PC-9 (cell line): ENCODE measurements around the gene HDGFL2. TPM values are rescaled to one million over a fixed set of nuclear protein-coding genes. Genes with fewer than 3 reads are reported as not detected.

Source experiments
- BruUV-seq: library from RNA; stranded (reverse); fragments of 400-500 nt; replicated peaks from 2 replicates; lab custom pipeline; 2021; lab: Mats Ljungman, UMichigan
- CTCF ChIA-PET: fragments of 300-600 bp; sonication (Branson Sonifier 250); formaldehyde crosslinking; loops from one replicate; lab custom pipeline; 2022; ENCODE audit warnings: antibody characterized with exemption; lab: Charles Lee
- POLR2A ChIA-PET: fragments of 300-600 bp; sonication (Branson Sonifier 250); formaldehyde crosslinking; loops from one replicate; lab custom pipeline; 2022; ENCODE audit warnings: antibody characterized with exemption; ENCODE audit not compliant: unreplicated experiment; lab: Charles Lee
- DNase-seq, 2 experiments: peaks; one replicate each; pipeline versions ENCODE4 v3.0.0 to v3.0.0-alpha.2; 2015 to 2022; ENCODE audit warnings: mixed read lengths in 1 of 2
- H2AFZ ChIP-seq: fragments of 200-600 bp; sonication (generic); 2 replicates; pipeline ENCODE4 v1.8.1; 2017; ENCODE audit warnings: antibody characterized with exemption
- H3F3A ChIP-seq: fragments of 200-600 bp; sonication (generic); 2 replicates; pipeline ENCODE4 v1.8.1; 2017; ENCODE audit warnings: antibody characterized with exemption, mild to moderate bottlenecking, low read depth; ENCODE audit not compliant: insufficient read depth
- H3K27ac ChIP-seq: fragments of 200-600 bp; sonication (generic); 2 replicates; pipeline ENCODE4 v1.6.1; 2016; ENCODE audit warnings: mixed run types
- H3K27me3 ChIP-seq: fragments of 200-600 bp; sonication (generic); 2 replicates; pipeline ENCODE4 v1.6.1; 2016; ENCODE audit warnings: low read depth, mixed run types; ENCODE audit not compliant: insufficient read depth
- H3K36me3 ChIP-seq: fragments of 200-600 bp; sonication (generic); 2 replicates; pipeline ENCODE4 v1.6.1; 2016; ENCODE audit warnings: low read depth, mixed run types
- H3K4me1 ChIP-seq: fragments of 200-600 bp; sonication (generic); replicated peaks from 2 replicates; pipeline ENCODE4 v1.6.1; 2016; ENCODE audit warnings: mixed run types; ENCODE audit not compliant: insufficient read depth
- H3K4me2 ChIP-seq: fragments of 200-600 bp; sonication (generic); 2 replicates; pipeline ENCODE4 v1.6.1; 2017; ENCODE audit warnings: mixed run types
- H3K4me3 ChIP-seq: fragments of 200-600 bp; sonication (generic); 2 replicates; pipeline ENCODE4 v1.6.1; 2016; ENCODE audit warnings: mixed run types
- H3K79me2 ChIP-seq: fragments of 200-600 bp; sonication (generic); 2 replicates; pipeline ENCODE4 v1.6.1; 2017; ENCODE audit warnings: low read depth, mixed run types
- H3K9me2 ChIP-seq: fragments of 200-600 bp; sonication (generic); 2 replicates; pipeline ENCODE4 v1.8.1; 2017; ENCODE audit warnings: mild to moderate bottlenecking; ENCODE audit not compliant: insufficient read depth
- H3K9me3 ChIP-seq: fragments of 200-600 bp; sonication (generic); 2 replicates; pipeline ENCODE4 v1.8.1; 2016; ENCODE audit warnings: low read depth; ENCODE audit not compliant: insufficient read depth
- H4K20me1 ChIP-seq: fragments of 200-600 bp; sonication (generic); 2 replicates; pipeline ENCODE4 v1.8.1; 2017; ENCODE audit not compliant: insufficient read depth
- EZH2 ChIP-seq: fragments of 200-600 bp; sonication (generic); IDR thresholded peaks from 2 replicates; pipeline ENCODE4 v1.8.0; 2017; ENCODE audit warnings: antibody characterized with exemption, low read depth
- intact Hi-C: fragments of 100-400 bp; cut with micrococcal nuclease; formaldehyde crosslinking; loops from one replicate; pipeline ENCODE4 v1.10.0; 2022; ENCODE audit not compliant: unreplicated experiment
- total RNA-seq: library from RNA; stranded (reverse); gene quantifications from 2 replicates; pipeline ENCODE4 v1.2.3, GENCODE V29; 2021
- TF ChIP-seq, protein P1 (sequence below): fragments of 200-600 bp; sonication (generic); conservative IDR thresholded peaks from 2 replicates; pipeline ENCODE4 v1.6.1; 2017; ENCODE audit warnings: mixed run types, antibody characterized with exemption, mild to moderate bottlenecking, moderate library complexity

The HDGFL2 gene
- total RNA-seq, 1 experiment from 2014 or later = 50.8 TPM

DNA sequence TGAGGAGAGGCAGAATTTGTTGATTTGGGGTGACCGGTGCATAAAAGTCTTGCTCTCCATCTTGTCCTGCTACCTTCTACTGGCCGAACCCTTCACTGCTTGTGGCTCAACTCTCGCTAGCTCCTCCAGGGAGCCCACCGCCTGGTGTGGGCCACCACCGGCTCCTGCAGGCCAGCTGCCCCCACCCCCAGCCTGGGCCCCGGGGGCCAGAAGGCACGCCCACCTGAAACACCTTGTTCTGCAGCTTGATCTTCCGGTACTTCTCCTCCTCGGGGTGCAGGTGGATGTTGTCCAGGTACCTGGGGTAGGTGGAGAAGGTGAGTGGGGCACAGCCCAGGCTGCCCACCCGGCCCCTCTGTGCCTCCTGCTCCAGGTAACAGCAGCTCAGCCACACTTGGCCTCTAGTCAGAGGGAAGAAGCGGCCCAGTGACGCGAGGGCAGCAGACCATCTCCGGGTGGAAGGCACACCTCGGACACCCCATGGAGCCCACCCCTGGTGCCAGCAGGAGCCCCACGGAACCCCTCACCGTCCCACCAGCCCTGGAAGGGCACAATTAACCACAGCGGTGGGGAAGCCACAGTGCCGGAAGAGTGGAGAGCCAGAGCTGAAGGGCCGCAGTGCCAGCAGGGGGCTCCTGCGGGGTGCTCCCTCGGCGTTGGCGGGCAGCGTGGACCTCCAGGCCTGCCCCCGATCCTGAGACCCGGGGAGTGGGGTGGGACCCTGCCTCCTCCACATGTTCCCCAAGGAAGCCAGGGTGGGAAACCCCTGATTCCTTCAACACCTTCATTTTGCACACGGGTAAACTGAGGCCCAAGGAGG, 24.6 kb upstream of the HDGFL2 start:
- ChIA-PET CTCF (no interaction called here), POLR2A (no interaction called here)
- Histone ChIP-seq H3F3A (peaks cover 9% of the 10 kb centered on the region; the same call in 1 of the 2 replicates), H3K4me2 (no peak overlapping the region), H3K9me3 (no peaks in the 10 kb centered on the region), H3K27me3 (no peaks in the 10 kb centered on the region), H4K20me1 (no peaks in the 10 kb centered on the region), H3K79me2 (no peaks in the 10 kb centered on the region), H3K27ac (no peak overlapping the region), H3K4me1 (no peaks in the 10 kb centered on the region), H3K9me2 (no peaks in the 10 kb centered on the region), H3K36me3 (no peaks in the 10 kb centered on the region), H2AFZ (no peak overlapping the region), H3K4me3 (no peak overlapping the region)
- TF ChIP-seq, protein P1, sequence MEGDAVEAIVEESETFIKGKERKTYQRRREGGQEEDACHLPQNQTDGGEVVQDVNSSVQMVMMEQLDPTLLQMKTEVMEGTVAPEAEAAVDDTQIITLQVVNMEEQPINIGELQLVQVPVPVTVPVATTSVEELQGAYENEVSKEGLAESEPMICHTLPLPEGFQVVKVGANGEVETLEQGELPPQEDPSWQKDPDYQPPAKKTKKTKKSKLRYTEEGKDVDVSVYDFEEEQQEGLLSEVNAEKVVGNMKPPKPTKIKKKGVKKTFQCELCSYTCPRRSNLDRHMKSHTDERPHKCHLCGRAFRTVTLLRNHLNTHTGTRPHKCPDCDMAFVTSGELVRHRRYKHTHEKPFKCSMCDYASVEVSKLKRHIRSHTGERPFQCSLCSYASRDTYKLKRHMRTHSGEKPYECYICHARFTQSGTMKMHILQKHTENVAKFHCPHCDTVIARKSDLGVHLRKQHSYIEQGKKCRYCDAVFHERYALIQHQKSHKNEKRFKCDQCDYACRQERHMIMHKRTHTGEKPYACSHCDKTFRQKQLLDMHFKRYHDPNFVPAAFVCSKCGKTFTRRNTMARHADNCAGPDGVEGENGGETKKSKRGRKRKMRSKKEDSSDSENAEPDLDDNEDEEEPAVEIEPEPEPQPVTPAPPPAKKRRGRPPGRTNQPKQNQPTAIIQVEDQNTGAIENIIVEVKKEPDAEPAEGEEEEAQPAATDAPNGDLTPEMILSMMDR = no peak
- TF ChIP-seq EZH2 = no peak
- no peak for DNase-seq
- BruUV-seq = no TSS peak
- intact Hi-C loops = no loop called here

DNA sequence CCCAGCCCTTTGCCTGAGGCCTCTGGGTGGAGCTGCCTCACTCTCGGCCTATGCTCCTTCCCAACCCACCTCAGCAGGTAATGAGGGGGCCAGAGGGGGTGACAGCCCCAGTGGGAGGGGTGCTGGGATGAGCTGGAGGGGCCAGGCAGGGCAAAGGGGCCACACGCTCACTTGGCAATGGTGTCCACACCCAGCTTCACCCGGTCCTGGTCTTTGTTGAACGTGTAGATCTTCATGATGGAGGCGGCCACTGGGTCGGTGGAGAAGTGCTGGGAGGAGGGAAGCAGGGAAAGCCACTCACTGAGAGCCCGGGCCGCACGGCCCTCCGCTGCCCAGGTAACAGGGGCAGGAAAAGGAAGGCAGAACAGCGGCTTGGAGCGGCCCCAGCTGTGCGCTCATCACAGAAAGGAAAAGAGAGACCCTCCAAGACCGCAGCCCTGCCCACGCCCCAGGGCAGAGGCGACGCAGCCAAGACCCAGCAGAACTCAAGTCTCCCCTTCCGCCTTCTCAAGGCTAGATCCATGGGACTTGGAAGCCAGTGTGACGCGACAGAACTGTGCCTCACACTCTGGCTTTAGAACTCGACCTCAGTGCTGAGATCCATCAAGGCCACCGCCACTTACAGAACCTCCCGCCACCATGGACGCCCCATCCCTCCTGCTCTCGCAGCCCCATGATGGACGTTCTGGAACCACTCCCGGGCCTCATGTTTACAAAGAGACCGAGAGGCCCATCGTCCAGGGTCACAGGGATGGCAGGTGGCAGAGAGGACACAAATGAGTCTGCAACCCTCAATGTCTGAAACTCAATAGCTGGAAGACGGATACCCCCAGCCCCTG, 23.7 kb upstream of the HDGFL2 start:
- TF ChIP-seq, protein P1 = no peak
- TF ChIP-seq EZH2 = no peak
- POLR2A ChIA-PET = no interaction called here
- Histone ChIP-seq H4K20me1 (no peaks in the 10 kb centered on the region), H3K4me2 (no peak overlapping the region), H2AFZ (no peak overlapping the region), H3K27ac (no peak overlapping the region), H3K9me2 (no peaks in the 10 kb centered on the region), H3K4me1 (no peaks in the 10 kb centered on the region), H3F3A (peaks cover 9% of the 10 kb centered on the region; the same call in 1 of the 2 replicates), H3K79me2 (no peaks in the 10 kb centered on the region), H3K9me3 (no peaks in the 10 kb centered on the region), H3K27me3 (no peaks in the 10 kb centered on the region), H3K4me3 (no peak overlapping the region), H3K36me3 (no peaks in the 10 kb centered on the region)
- no peak for DNase-seq
- CTCF ChIA-PET = no interaction called here
- intact Hi-C loops = no loop called here
- no TSS peak for BruUV-seq

DNA sequence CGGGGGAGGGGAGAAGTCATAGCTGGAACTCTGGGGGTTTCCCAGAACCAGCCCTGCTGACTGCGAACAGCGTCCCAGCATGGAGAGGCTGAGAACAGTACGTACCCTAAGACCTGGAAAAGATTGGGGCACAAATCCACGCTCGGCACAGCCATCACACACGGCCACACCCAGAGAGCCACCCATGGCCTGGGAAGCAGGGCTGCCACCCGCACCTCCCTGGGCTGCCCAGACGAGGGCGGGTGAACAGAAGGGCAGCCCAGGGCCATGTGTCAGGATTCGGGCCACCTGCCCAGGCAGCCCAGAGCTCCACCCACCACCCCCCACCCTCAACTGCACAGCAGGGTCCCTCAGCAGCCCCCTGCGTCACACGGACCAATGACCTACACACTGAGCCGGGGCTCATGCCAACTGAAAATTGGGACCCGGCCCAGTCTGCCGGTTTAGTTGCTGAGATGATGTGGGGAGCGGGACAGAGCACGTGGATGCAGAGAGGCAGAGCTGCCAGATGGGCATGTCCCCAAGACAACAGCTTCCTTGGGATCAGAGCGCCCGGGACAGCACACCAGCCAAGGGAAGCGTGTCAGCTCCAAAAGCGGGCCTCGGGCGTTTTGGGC, 23.0 kb upstream of the HDGFL2 start:
- Histone ChIP-seq H2AFZ (no peak overlapping the region), H3K27ac (no peak overlapping the region), H3K4me1 (no peaks in the 10 kb centered on the region), H3K79me2 (no peaks in the 10 kb centered on the region), H3K27me3 (no peaks in the 10 kb centered on the region), H3K4me2 (no peak overlapping the region), H3K9me2 (no peaks in the 10 kb centered on the region), H3F3A (peaks cover 9% of the 10 kb centered on the region; the same call in 1 of the 2 replicates), H4K20me1 (no peaks in the 10 kb centered on the region), H3K36me3 (no peaks in the 10 kb centered on the region), H3K9me3 (no peaks in the 10 kb centered on the region), H3K4me3 (no peak overlapping the region)
- ChIA-PET CTCF (no interaction called here), POLR2A (no interaction called here)
- TF ChIP-seq EZH2 = no peak
- DNase-seq = no peak
- BruUV-seq = no TSS peak
- intact Hi-C loops = no loop called here
